Pancreas (tissue), 10 donors: ENCODE results near the gene IL1RAPL2. TPM values are rescaled to one million over a fixed set of nuclear protein-coding genes. Genes with fewer than 3 reads are reported as not detected.

Experiments used
- ATAC-seq, 4 donors: fragments of 200-7000 bp; cut with Tn5 transposase; one replicate each; pipeline versions ENCODE4 v1.8.0 to v1.9.1; 2020; ENCODE audit warnings: mild to moderate bottlenecking in 4 of 4, moderate library complexity in 4 of 4
- DNase-seq, 6 donors: peaks; one replicate each; pipeline ENCODE4 v3.0.0-alpha.2; 2020
- FAIRE-seq: peaks from 2 replicates; lab custom pipeline; 2012; peaks lifted over from hg19 to GRCh38; lab: Jason Lieb, UNC
- H3K27ac ChIP-seq, 4 donors: fragments of 200-600 bp; sonication (generic); 1 replicate in 3 of 4; 2 replicates in 1 of 4; pipeline versions ENCODE4 v1.5.0 to v1.8.0; 2020
- H3K27me3 ChIP-seq, 4 donors: fragments of 200-600 bp; one replicate each; pipeline ENCODE4 v1.8.0; 2021
- H3K36me3 ChIP-seq, 3 donors: fragments of 200-600 bp; sonication (generic) in 1 of 3; one replicate each; pipeline versions ENCODE4 v1.5.0 to v1.8.0; 2020 to 2021
- H3K4me1 ChIP-seq, 3 donors: fragments of 200-600 bp; one replicate each; pipeline ENCODE4 v1.8.0; 2021
- H3K4me3 ChIP-seq, 4 donors: fragments of 200-600 bp; sonication (generic) in 2 of 4; one replicate each; pipeline versions ENCODE4 v1.5.0 to v1.8.0; 2020 to 2021
- H3K9me3 ChIP-seq, 4 donors: fragments of 200-600 bp; one replicate each; pipeline ENCODE4 v1.8.0; 2021
- WGBS, 2 donors: extraction: QIAGEN DNeasy Blood & Tissue Kit; methylation state at CpG; one replicate each; pipeline ENCODE4 v1.1.7; 2013; 5-methylcytosine and 5-hydroxymethylcytosine counted together
- intact Hi-C, 3 donors: fragments of 100-400 bp; cut with DNase I; formaldehyde crosslinking; loops; one replicate each; pipeline versions ENCODE4 v1.11.1 to v1.14.2; 2022
- polyA plus RNA-seq, 2 donors: library from polyadenylated mRNA; stranded (reverse); fragments of 200-250 nt; gene quantifications; one replicate each; pipeline ENCODE4 v1.2.3, GENCODE V29; 2013
- total RNA-seq, 6 donors: library from RNA; stranded (reverse); fragmentation: NEBNext Ultra II Directional in 4 of 6; extraction: Animal tissue kit (Norgen Biotek cat#: 25700) in 4 of 6; gene quantifications; one replicate each; pipeline versions ENCODE4 v1.2.1 to v1.2.4, GENCODE V29; 2021 to 2023
- TF ChIP-seq, protein P1 (sequence below), 4 donors: fragments of 200-600 bp; sonication (generic) in 3 of 4; IDR thresholded peaks; one replicate each; pipeline versions ENCODE4 v1.5.0 to v1.8.0; 2021; ENCODE audit warnings: antibody characterized with exemption in 4 of 4
- donor health status: healthy with polysubstance abuse.
- donor health status: DM: no; HTN: no; CAD: no; lungs with moderate emphysema.
- donor health status: DM: no; HTN: no; CAD: no.
- donor health status: control.
- donor health status: control.
- donor health status: Bipolar disorder and iron deficiency.
- donor health status: DM: yes; HTN: yes; CAD: no.
- donor health status: DM: no; HTN: no; CAD: no.
- donor health status: DM: no; HTN: no; CAD: no.
- donor health status: DM: yes; HTN: yes; CAD: no.

IL1RAPL2 gene
- total and polyA plus RNA-seq, 8 donors, result 0.09 TPM; not detected in 7

GRCh38 chrX:105150036-105150435, 584.0 kb downstream of the IL1RAPL2 start:
- H3K36me3 ChIP-seq, result no peaks in the 10 kb centered on the region
- DNase-seq, result no peak
- H3K4me3 ChIP-seq, result no peak overlapping the region
- intact Hi-C loops, result no loop called here
- WGBS, 2 donors, result 65 to 88% methylated on average over 1 of the region's 1 CpG
- no peaks in the 10 kb centered on the region for H3K9me3 ChIP-seq
- no peaks in the 10 kb centered on the region for H3K4me1 ChIP-seq
- no peak overlapping the region for H3K27ac ChIP-seq
- no peak for FAIRE-seq
- ATAC-seq, result no peak
- no peaks in the 10 kb centered on the region for H3K27me3 ChIP-seq
- TF ChIP-seq, protein P1, sequence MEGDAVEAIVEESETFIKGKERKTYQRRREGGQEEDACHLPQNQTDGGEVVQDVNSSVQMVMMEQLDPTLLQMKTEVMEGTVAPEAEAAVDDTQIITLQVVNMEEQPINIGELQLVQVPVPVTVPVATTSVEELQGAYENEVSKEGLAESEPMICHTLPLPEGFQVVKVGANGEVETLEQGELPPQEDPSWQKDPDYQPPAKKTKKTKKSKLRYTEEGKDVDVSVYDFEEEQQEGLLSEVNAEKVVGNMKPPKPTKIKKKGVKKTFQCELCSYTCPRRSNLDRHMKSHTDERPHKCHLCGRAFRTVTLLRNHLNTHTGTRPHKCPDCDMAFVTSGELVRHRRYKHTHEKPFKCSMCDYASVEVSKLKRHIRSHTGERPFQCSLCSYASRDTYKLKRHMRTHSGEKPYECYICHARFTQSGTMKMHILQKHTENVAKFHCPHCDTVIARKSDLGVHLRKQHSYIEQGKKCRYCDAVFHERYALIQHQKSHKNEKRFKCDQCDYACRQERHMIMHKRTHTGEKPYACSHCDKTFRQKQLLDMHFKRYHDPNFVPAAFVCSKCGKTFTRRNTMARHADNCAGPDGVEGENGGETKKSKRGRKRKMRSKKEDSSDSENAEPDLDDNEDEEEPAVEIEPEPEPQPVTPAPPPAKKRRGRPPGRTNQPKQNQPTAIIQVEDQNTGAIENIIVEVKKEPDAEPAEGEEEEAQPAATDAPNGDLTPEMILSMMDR (IDR thresholded peaks at IDR 0.05), result no peak

GRCh38 chrX:105150557-105150956, 584.6 kb downstream of the IL1RAPL2 start:
- intact Hi-C loops, result no loop called here
- Histone ChIP-seq H3K4me1 (no peaks in the 10 kb centered on the region), H3K9me3 (no peaks in the 10 kb centered on the region), H3K27ac (no peak overlapping the region), H3K4me3 (no peak overlapping the region), H3K36me3 (no peaks in the 10 kb centered on the region), H3K27me3 (no peaks in the 10 kb centered on the region)
- DNase-seq (no peak), FAIRE-seq (no peak), ATAC-seq (no peak)
- TF ChIP-seq, protein P1 (IDR thresholded peaks at IDR 0.05), result no peak
- WGBS, 2 donors, result 15 to 19% methylated on average over 4 of the region's 4 CpGs

GRCh38 chrX:105167233-105167632, 601.2 kb downstream of the IL1RAPL2 start:
- ATAC-seq, result no peak
- H3K27ac ChIP-seq, result no peak overlapping the region
- H3K36me3 ChIP-seq, result no peaks in the 10 kb centered on the region
- no peak for DNase-seq
- WGBS, 2 donors, result 69 to 77% methylated on average over 3 of the region's 3 CpGs
- no peaks in the 10 kb centered on the region for H3K4me1 ChIP-seq
- TF ChIP-seq, protein P1 (IDR thresholded peaks at IDR 0.05), result no peak
- no peak for FAIRE-seq
- no peaks in the 10 kb centered on the region for H3K9me3 ChIP-seq
- no peak overlapping the region for H3K4me3 ChIP-seq
- peaks cover 0 to 3% (median 0%) of the 10 kb centered on the region in 4 donors for H3K27me3 ChIP-seq
- intact Hi-C loops, result no loop called here

DNA sequence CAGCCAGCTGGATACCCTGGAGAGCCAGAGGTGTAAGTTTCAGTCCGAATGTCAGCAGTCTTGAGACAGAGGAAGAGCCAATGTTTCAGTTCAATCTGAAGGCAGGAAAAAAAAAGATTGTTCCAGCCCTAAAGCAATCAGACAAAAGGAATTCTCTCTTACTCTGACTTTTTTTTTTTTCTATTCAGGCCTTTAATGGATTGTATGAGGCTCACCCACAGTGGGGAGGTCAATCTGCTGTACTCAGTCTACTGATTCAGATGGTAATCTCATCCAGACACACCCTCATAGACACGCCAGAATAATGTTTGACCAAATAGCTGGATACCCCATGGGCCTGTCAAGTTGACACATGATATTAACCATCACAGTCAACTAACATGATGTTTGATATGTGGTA, 602.6 kb downstream of the IL1RAPL2 start:
- Histone ChIP-seq H3K36me3 (no peaks in the 10 kb centered on the region), H3K27ac (no peak overlapping the region), H3K9me3 (no peaks in the 10 kb centered on the region), H3K27me3 (peaks cover 0 to 3% (median 0%) of the 10 kb centered on the region in 4 donors), H3K4me3 (no peak overlapping the region), H3K4me1 (no peaks in the 10 kb centered on the region)
- no peak for ATAC-seq
- no peak for DNase-seq
- no peak for FAIRE-seq
- 59 to 66% methylated on average over 2 of the region's 2 CpGs for WGBS, 2 donors
- TF ChIP-seq, protein P1 (IDR thresholded peaks at IDR 0.05), result no peak
- intact Hi-C loops, result no loop called here

GRCh38 chrX:105173071-105173470, 607.1 kb downstream of the IL1RAPL2 start:
- TF ChIP-seq, protein P1 (IDR thresholded peaks at IDR 0.05), result no peak
- Histone ChIP-seq H3K27me3 (peaks cover 0 to 4% (median 2%) of the 10 kb centered on the region in 4 donors), H3K9me3 (no peaks in the 10 kb centered on the region), H3K4me3 (no peak overlapping the region), H3K4me1 (no peaks in the 10 kb centered on the region), H3K27ac (no peak overlapping the region), H3K36me3 (no peaks in the 10 kb centered on the region)
- DNase-seq (no peak), FAIRE-seq (no peak), ATAC-seq (no peak)
- 82 to 91% methylated on average over 4 of the region's 4 CpGs for WGBS, 2 donors
- intact Hi-C loops, result no loop called here
